Measurements from ENCODE around the gene TASP1.

DNA sequence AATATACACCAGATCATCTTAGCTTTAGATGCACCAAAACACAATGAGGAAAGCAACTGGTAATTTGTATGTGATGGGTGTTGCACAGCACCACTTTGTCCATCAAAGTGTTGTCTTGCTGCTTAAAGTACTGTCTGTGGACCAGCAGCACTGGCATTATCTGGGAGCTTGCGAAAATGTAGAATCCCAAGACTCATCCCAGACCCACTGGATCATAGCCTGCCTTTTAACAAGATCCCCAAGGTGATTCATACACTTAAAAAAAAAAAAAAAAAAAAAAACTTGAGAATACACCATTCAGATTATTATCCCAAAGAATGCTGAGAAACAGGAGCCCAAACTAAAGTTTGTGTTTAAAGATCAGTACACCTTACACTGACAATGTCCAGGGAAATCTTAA, 123.4 kb downstream of the TASP1 start:
- TF ChIP-seq, protein P1, sequence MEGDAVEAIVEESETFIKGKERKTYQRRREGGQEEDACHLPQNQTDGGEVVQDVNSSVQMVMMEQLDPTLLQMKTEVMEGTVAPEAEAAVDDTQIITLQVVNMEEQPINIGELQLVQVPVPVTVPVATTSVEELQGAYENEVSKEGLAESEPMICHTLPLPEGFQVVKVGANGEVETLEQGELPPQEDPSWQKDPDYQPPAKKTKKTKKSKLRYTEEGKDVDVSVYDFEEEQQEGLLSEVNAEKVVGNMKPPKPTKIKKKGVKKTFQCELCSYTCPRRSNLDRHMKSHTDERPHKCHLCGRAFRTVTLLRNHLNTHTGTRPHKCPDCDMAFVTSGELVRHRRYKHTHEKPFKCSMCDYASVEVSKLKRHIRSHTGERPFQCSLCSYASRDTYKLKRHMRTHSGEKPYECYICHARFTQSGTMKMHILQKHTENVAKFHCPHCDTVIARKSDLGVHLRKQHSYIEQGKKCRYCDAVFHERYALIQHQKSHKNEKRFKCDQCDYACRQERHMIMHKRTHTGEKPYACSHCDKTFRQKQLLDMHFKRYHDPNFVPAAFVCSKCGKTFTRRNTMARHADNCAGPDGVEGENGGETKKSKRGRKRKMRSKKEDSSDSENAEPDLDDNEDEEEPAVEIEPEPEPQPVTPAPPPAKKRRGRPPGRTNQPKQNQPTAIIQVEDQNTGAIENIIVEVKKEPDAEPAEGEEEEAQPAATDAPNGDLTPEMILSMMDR (IDR thresholded peaks at IDR 0.05; ENCODE audit: insufficient read depth, low read depth, low read length): no peak
- TF ChIP-seq EZH2 (IDR thresholded peaks at IDR 0.05; ENCODE audit: insufficient read depth, low read length): no peak
